Suprapubic skin (tissue), 4 donors: ENCODE results near the gene ARHGEF17.

Experiments used
- CTCF ChIP-seq, 2 donors: fragments of 200-600 bp in 1 of 2; fragments of 450-650 bp in 1 of 2; sonication (generic) in 1 of 2; IDR thresholded peaks; one replicate each; pipeline ENCODE4 v1.5.1; 2016 to 2019; ENCODE audit warnings: antibody characterized with exemption in 2 of 2, mild to moderate bottlenecking in 1 of 2, moderate library complexity in 1 of 2
- EP300 ChIP-seq: sonication (generic); formaldehyde crosslinking; IDR thresholded peaks from one replicate; pipeline ENCODE4 v1.6.1; 2017; ENCODE audit warnings: antibody characterized with exemption
- POLR2A ChIP-seq, 2 donors: fragments of 450-650 bp; IDR thresholded peaks; one replicate each; pipeline ENCODE4 v1.6.1; 2017; ENCODE audit warnings: antibody characterized with exemption in 2 of 2, mild to moderate bottlenecking in 2 of 2, moderate library complexity in 2 of 2
- POLR2AphosphoS5 ChIP-seq, 3 donors: sonication (generic); formaldehyde crosslinking; IDR thresholded peaks; one replicate each; pipeline ENCODE4 v1.6.1; 2017; ENCODE audit warnings: antibody characterized with exemption in 3 of 3

GRCh38 chr11:73413256-73413655, 105.2 kb downstream of the ARHGEF17 start:
- TF ChIP-seq POLR2A (IDR thresholded peaks at IDR 0.05) (no peak), CTCF (IDR thresholded peaks at IDR 0.05) (no peak), POLR2AphosphoS5 (IDR thresholded peaks at IDR 0.05) (no peak), EP300 (no peak)
